ENCODE results near the gene HRH3.

Gene HRH3

GRCh38 chr20:62174021-62174804, 45.9 kb downstream of the HRH3 start:
- no peak for DNase-seq

- DNase-seq = no peak
Observed at GRCh38 chr20:62172666-62173065, 47.4 kb downstream of the HRH3 start.

- no peak for DNase-seq
Observed at GRCh38 chr20:62171245-62171644, 48.8 kb downstream of the HRH3 start.

GRCh38 chr20:62170536-62170935, 49.5 kb downstream of the HRH3 start:
- no peak for DNase-seq

GRCh38 chr20:62168890-62169435, 51.1 kb downstream of the HRH3 start:
- DNase-seq = no peak

- DNase-seq = no peak
Observed at GRCh38 chr20:62168061-62168460, 52.0 kb downstream of the HRH3 start.

- no peak for DNase-seq
Observed at GRCh38 chr20:62167474-62167873, 52.6 kb downstream of the HRH3 start.

GRCh38 chr20:62165762-62166399, 54.2 kb downstream of the HRH3 start:
- no peak for DNase-seq
